IPS-NIHi7 (cell line): ENCODE measurements around the gene TPCN2.
"Not testable (repeated sequence)": the region's sequence is repeated elsewhere in the genome, so short reads cannot be mapped to it uniquely, and the experiment has no call there.

Experiments
- DNase-seq: peaks from one replicate; pipeline ENCODE4 v3.0.0; 2012; ENCODE audit warnings: mixed read lengths; ENCODE audit errors: extremely low spot score

TPCN2 gene

GRCh38 chr11:69127884-69128283, 79.2 kb downstream of the TPCN2 start:
- no peak for DNase-seq

GRCh38 chr11:69129053-69129452, 80.3 kb downstream of the TPCN2 start:
- DNase-seq, result no peak

- no peak for DNase-seq
These were observed 80.9 kb downstream of the TPCN2 start for GRCh38 chr11:69129647-69130046.

- DNase-seq, result no peak
These were observed 81.9 kb downstream of the TPCN2 start for GRCh38 chr11:69130654-69131053.

- DNase-seq, result no peak
These were observed 82.4 kb downstream of the TPCN2 start for GRCh38 chr11:69131121-69131566.

- DNase-seq, result peak; percentile 90
These were observed 83.0 kb downstream of the TPCN2 start for GRCh38 chr11:69131644-69132300.

GRCh38 chr11:69132301-69132670, 83.6 kb downstream of the TPCN2 start:
- no peak for DNase-seq

GRCh38 chr11:69133251-69133650, 84.5 kb downstream of the TPCN2 start:
- DNase-seq, result no peak

GRCh38 chr11:69134182-69134581, 85.5 kb downstream of the TPCN2 start:
- DNase-seq, result not testable (repeated sequence)

- DNase-seq, result no peak
These were observed 86.2 kb downstream of the TPCN2 start for GRCh38 chr11:69134957-69135356.

- no peak for DNase-seq
These were observed 87.0 kb downstream of the TPCN2 start for GRCh38 chr11:69135420-69136363.

GRCh38 chr11:69136471-69136870, 87.7 kb downstream of the TPCN2 start:
- DNase-seq, result no peak

- no peak for DNase-seq
These were observed 88.6 kb downstream of the TPCN2 start for GRCh38 chr11:69137151-69137844.

GRCh38 chr11:69138265-69138664, 89.5 kb downstream of the TPCN2 start:
- no peak for DNase-seq

GRCh38 chr11:69140161-69140560, 91.4 kb downstream of the TPCN2 start:
- not testable (repeated sequence) for DNase-seq

GRCh38 chr11:69140635-69141034, 91.9 kb downstream of the TPCN2 start:
- no peak for DNase-seq

GRCh38 chr11:69141742-69142141, 93.0 kb downstream of the TPCN2 start:
- no peak for DNase-seq

GRCh38 chr11:69142895-69143294, 94.2 kb downstream of the TPCN2 start:
- DNase-seq, result no peak

GRCh38 chr11:69144316-69145049, 95.8 kb downstream of the TPCN2 start:
- DNase-seq, result no peak

GRCh38 chr11:69145050-69145380, 96.3 kb downstream of the TPCN2 start:
- no peak for DNase-seq

- no peak for DNase-seq
These were observed 99.6 kb downstream of the TPCN2 start for GRCh38 chr11:69148377-69148762.

- DNase-seq, result no peak
These were observed 100.1 kb downstream of the TPCN2 start for GRCh38 chr11:69148806-69149205.
